NOMO-1 treated with DMSO at 0.1 percent for 48 hours (cell line): Measurements from ENCODE around the gene MIPOL1.
"Not testable (repeated sequence)": the region's sequence is repeated elsewhere in the genome, so short reads cannot be mapped to it uniquely, and the experiment has no call there.

Experiments used
- DNase-seq: peaks from one replicate; lab custom pipeline; 2025; ENCODE audit not compliant: unreplicated experiment; lab: John Stamatoyannopoulos, UW

MIPOL1 gene

DNA sequence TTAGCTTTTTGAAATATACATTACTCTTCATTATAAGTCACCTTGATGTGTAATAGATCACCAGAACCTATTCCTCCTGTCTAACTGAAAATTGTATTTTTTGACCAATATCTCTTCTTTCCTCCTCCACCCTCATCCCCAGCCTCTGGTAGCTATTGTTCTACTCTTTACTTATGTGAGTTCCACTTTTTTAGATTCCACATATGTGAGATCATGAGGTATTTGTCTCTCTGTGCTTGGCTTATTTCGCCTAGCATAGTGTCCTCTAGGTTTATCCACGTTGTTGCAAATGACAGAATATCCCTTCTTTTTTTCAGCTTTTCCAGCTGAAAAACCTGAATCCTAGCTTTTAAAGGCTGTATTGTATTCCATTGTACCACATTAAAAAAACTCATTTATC, 82.1 kb downstream of the MIPOL1 start:
- no peak for DNase-seq

DNA sequence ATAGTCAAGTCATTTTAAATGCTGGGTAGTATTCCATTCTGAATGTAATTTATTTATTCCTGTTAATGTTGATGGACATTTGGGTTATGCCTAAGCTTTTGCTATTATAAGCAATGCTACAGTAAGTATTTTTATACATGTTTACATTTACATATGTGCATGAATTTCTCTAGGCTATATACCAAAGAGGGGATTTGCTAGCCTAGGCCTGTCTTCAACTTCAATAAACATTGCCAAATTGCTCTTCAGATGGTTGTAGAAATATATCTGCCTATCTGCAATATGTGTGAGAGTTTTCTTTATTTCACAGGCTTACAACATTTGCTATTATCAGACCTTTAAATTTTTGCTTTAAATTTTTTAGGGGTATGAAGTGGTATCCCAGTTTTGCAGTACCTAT, 87.0 kb downstream of the MIPOL1 start:
- DNase-seq: no peak

DNA sequence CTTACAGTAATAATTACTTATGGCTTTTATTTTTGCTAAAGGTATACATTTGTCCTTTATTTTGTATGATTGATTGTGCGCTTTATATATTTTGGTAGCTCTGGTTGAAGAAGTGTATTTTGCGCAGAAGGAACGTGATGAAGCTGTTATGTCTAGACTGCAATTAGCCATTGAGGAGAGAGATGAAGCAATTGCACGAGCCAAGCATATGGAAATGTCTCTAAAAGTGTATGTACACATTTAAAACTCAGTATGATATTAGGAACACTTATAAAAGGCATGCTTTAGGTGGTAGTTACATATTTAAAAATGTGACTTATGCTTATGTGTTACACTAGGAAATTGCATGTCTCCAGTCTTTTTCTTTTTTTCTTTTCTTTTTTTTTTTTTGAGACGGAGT, 87.5 kb downstream of the MIPOL1 start:
- no peak for DNase-seq

DNA sequence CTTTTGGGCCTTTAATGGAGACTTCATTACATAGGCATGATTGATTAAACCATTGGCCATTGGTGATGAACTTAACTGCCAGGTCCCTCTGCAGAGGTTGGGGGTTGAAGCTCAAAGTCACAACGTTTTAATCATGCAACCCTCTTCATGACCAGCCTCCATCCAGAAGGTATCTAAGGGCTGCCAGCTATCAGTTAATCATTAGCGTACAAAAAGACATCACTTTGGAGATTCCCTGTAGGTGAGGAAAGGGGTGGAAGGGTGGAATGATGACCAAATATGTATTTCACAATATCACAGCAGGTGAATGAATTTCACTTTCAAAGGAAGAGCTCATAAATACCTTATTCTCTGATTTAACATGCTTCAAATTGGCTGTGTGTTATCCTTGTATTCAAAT, 92.0 kb downstream of the MIPOL1 start:
- no peak for DNase-seq

DNA sequence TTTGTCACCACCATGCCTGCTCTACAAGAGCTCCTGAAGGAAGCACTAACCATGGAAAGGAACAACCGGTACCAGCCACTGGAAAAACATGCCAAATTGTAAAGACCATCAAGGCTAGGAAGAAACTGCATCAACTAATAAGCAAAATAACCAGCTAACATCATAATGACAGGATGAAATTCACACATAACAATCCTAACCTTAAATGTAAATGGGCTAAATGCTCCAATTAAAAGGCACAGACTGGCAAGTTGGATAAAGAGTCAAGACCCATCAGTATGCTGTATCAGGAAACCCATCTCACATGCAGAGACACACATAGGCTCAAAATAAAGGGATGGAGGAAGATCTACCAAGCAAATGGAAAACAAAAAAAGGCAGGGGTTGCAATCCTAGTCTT, 97.5 kb downstream of the MIPOL1 start:
- DNase-seq: not testable (repeated sequence)

DNA sequence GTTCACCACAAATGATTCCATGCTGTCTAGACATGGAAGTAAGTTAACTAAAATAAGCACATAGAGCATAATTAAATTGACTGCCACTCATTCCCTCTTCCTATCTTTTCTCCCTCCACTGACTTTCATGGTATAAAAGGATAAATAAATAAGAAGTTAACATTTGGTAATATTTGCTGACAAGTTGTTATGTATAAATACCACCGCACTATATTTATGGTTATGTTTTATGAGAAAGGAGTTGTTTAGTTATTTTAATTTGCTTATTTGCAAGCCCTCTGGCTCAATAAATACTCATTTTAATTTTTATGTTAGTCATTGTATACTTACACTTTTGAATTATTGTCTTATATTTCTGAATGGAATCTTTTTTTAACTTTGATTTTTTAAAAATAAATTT, 113.5 kb downstream of the MIPOL1 start:
- no peak for DNase-seq

DNA sequence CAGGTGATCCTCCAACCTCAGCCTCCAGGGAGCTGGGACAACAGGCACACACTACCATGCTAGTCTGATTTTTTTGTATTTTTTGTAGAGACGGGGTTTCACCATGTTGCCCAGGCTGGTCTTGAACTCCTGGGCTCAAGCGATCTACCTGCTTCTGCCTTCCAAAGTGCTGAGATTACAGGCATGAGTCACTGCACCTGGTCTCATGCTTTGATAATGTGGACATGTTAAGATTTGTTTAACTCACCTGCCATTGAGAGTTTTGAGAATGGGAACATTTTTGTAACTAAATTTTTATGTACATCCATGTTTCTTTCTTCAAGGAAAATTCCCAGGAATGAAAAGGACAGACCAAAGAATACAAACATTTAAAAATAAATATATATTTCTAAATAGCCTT, 121.2 kb downstream of the MIPOL1 start:
- DNase-seq: no peak

DNA sequence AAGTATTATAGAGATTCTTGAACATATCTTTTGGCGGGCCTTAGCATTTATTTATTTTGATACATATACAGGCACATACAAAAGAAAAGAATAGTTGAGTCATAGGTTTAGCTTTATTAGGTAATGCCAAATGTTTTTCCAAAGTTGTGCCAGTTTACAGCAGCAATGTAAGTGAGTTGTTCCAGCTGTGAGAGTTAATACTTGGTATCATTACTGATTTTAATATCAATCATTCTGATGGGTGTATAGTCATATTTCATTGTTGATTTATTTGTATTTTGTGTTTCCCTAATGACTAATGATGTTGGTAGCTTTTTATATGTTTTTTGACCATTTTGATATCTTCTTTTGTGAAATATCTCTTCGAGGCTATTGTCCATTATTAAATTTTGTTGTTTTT, 122.4 kb downstream of the MIPOL1 start:
- no peak for DNase-seq

DNA sequence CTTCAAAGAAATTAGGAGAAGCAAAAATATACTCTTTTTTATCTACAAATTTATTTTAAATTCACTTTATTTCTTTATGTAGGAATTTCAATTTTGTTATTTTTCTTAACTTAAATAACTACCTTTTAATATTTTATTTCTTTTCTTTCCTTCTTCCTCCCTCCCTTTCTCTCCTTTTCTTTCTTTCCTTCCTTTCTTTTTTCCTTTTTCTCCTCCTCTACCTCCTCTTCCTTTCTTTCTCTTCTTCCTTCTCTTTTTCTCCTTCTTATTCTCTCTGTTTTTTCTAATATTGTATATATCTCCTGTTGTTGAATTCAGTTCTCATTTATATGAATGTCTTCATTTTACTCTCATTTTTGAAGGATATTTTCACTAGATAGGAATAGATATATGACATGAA, 127.6 kb downstream of the MIPOL1 start:
- no peak for DNase-seq

DNA sequence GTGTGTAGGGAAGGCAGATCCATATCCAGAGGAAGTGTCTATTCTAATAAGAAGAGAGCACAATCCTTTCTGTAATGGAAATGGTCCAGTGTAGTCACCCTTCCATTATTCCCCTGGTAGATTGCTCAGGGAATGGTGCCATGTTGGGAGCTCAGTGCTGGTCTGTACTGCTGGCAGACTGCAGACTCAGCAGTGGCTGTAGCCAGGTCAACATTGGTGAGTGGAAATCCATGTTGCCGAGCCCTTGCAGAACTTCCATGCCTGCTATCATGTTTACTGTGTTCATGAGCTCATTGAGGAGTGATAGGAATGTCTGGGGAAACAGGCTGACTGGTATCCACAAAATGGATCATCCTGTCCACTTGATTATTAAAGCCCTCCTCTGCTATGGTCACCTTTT, 128.7 kb downstream of the MIPOL1 start:
- DNase-seq: no peak

DNA sequence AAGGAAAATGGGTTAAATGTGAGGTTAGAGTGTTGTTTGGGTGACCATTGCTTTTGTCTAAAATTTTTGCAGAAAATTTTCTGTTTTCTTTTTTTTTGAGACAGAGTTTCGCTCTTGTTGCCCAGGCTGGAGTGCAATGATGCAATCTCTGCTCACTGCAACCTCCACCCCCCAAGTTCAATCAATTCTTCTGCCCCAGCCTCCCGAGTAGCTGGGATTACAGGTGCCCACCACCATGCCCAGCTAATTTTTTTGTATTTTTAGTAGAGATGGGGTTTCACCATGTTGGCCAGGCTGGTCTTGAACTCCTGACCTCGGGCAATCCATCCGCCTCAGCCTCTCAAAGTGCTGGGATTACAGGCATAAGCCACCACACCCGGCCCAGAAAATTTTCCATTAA, 130.2 kb downstream of the MIPOL1 start:
- DNase-seq: not testable (repeated sequence)

DNA sequence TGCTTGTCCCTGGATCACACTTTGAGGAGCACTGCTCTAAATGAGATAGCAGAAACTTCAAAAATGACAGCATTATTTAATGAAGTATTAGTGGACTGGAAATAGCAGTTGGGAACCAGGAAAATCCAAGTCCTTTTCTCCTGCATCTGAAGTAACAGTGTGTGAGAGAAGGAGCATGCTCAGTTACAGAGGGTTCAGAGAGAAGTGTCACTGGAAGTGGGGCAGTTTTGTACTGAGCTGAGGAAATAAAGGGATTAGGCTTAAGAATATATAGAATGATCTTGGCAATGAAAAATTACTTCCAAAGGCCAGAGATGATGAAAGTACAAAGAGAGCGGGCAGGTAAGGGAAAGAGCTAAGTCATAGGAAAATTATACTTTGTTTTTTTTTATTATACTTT, 130.9 kb downstream of the MIPOL1 start:
- no peak for DNase-seq

DNA sequence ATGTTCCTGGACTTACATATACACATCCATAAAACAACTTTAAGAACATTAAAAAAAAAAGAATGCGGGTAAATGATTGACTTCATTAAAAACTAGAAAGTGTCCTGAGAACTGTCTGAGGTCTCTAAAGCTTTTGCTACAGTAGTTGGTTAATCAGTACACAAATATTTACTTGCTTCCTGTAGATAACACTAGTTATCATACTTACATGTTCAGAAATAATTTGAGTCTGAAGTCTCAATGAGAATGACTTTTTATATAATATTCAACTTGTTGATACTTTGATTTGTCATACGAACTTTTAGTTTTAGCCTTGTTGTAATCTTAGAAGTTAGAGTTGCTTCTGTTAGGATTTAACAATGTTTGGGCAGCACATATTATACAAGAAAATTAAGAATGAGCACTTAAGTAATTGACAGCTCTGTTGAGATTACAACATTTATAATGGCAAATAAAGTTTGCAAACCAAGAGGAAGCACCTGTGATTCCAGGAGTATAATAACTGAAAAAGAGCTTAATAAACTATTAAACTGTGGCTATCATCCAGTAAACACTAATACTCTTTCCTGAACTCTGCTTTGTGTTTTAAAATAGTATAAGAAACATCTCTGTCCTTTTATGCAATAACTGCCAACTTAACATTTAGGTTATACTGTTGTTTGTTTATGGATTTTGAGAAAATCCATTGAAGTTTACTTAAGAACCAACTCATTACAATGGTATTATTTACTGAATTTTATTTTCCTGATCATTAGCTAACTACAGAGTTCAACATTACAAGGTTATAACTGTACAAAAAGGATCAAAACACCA, 131.7 kb downstream of the MIPOL1 start:
- no peak for DNase-seq

DNA sequence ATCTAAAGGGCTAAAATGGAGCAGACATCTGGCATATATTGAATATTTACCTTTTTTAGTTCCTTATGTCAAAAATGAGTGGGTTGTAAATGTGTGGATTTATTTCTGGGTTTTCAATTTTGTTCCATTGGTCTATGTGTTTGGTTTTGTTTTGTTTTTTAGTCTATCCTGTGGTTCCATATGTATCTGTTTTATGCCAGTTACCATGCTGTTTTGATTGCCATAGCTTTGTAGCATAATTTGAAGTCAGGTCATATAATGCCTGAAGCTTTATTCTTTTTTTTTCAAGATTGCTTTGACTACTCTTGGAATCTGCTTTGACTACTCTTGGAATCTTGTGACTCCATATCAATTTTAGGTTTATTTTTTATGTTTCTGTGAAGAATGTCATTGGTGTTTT, 133.2 kb downstream of the MIPOL1 start:
- no peak for DNase-seq

DNA sequence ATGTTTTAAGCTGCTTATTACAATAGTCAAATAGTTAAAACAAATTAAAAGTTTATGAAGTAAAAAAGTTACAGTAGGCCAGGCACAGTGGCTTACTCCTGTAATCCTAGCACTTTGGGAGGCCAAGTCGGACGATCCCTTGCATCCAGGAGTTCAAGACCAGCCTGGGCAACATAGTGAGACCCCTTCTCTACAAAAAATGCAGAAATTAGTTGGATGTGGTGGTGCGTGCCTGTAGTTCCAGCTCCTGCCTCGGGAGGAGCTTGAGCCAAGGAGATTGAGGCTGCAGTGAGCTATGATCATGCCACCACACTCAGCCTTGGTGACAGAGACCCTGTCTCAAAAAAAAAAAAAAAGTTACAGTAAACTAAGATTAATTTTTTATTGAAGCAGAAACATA, 142.6 kb downstream of the MIPOL1 start:
- no peak for DNase-seq

DNA sequence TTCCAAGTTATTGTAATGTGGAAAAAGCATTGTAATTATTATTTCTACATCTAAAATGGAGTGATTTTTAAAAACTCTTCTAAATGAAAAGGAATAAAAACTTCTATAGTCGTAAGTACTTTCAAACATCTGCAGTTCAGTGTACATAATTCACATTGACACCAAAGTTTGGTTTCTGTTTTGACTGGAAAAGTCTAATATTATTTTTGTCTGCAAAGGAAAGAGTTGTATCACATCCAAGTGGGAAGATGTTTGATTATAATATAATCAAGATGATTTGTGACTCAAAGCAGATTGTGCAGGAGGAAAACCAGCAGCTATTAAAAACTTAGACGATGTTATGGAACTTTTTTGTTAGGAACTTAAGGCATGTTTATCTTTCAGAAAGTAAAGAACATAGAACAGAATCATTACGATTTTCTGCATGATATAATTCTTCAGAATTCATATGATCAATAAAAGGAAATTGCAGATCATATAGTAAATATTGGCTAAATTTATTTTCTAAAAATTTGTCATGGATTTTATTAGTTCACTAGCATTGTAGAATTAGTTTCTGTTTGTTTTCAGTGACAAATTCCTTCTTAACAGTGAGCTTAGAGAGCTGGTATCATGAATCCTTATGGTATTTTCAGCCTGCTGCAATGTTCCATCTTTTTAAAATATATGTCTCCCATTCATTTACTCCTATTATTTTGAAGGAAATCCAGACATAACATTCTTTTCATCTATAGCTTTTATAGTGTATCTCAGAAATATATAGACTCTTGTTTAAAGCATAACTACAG, 145.8 kb downstream of the MIPOL1 start:
- DNase-seq: no peak

DNA sequence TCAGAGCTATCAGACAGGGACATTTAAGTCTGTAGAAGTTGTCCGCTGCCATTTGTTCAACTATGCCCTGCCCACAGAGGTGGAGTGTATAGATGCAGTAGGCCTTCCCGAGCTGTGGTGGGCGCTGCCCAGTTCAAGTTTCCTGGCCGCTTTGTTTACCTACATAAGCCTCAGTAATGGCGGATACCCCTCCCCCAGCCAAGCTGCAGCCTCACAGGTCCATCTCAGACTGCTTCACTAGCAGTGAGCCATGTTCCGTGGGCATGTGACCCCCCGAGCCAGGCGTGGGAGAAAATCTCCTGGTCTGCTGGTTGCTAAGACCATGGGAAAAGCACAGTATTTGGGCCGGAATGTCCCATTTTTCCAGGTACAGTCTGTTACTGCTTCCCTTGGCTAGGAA, 165.9 kb downstream of the MIPOL1 start:
- DNase-seq: no peak

DNA sequence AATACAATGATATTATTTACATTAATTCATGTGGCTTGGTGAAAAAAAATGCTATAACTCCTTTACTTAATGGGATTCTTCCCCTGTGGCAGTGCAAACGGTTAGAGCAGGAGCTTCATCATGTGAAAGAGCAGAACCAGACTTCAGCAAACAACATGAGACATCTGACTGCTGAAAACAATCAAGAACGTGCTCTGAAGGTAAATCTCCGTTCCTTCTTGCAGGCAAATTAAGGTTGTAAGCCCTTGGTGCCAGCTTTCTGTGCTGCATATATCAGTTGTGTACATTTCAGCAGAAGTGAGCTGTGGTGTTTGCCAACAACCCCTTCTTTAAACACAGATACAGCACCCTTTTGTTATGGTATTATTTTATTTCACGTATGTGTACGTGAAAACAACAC, 171.7 kb downstream of the MIPOL1 start:
- no peak for DNase-seq

DNA sequence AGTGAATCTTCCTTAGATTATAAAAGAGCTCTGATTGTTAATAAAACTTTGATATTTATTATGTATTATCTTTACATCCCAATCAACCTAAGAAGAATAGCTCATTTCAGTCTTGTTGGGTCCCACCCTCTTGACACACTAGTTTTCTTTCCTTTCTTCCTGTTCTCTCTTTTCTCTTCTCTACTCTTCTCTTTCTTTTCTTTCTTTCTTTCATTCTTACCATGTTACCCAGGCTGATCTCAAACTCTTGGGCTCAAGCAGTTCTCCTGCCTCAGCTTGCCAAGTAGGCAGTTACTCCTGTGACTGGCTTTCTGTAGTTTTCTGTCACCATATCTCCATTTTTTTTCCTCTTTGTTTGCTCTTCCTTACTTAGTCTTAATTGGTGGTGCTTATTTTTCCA, 177.8 kb downstream of the MIPOL1 start:
- no peak for DNase-seq

DNA sequence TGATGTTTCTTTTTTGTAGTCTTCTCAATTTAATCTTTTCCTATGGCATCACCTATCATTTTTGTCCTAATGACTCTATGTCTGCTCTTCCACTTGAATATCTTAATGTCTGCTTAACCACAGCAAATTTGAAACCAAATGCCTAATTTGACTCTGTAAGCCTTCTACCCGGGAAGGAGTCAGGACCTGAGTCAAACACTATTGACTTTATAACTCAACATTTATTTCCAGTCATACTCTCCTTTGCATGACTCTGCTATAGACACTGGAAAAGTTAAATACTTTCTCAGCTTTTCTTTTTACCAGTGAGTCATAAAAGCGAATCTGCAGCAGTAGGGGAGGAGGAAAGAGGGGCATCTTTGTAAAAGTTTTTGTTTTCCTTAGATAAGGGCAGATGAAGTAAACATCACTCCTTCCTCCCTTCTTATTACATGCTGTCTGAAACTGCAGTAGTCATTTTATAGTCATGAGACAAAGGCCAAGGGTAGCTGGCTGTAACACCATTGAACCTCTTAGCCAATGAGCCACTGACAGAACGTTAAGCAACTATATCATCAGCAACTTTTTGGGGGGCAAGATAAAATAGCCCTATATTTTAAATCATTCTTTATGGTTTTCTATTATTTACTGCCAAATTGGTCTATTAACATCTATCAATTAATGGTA, 179.3 kb downstream of the MIPOL1 start:
- no peak for DNase-seq

DNA sequence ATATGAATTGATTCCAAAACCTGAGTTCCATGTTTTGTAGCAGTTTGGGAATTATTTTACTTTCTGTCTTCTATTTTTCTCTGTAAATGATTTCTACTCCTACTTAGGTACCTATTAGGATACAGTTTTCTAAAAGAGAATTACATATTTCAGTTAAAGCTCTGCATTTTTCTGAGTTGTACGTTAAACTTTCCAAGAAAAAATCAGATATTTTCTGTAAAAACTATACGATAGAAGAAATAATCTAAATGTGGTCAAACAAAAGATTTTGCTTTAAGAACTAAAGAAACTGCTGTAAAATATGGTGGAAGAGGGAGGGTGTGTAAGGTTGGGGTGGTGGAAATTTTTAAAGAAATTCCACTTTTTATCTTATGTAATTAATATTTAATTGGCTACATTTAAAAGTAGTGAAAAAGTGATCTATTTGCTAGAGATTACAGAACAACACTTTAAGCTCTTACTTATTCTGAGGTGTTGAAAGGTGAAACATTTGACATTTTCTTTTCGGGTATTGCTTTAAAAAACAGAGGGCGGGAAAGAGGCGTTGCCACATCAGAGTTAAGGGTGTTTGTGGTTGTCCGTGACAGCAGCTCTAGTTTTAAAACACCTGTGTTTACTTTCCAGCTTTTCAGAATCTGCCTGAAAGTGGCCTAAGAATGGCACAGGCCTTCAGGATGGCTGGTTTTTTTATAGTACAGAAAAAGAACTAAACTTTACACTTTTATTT, 187.3 kb downstream of the MIPOL1 start:
- DNase-seq: no peak
